Activated naive CD8-positive, alpha-beta T cell treated with anti-CD3 and anti-CD28 coated beads, Interleukin-2, amount 10 ng/mL, durations not matched to agents 7 days and 5 days (primary cell): ENCODE results near the gene KIF1A. TPM values are rescaled to one million over a fixed set of nuclear protein-coding genes. Genes with fewer than 3 reads are reported as not detected.
A peak's percentile ranks its signal among the peaks of the same experiment; 100 is the strongest.

Source experiments
- ATAC-seq: fragments of 150-1000 bp; cut with Tn5 transposase; one replicate; pipeline ENCODE4 v1.10.0; 2021; ENCODE audit warnings: low read depth, moderate library complexity
- POLR2A ChIA-PET: fragments of 350-600 bp; sonication (Branson Sonifier 250); formaldehyde crosslinking; loops from one replicate; lab custom pipeline; 2021; ENCODE audit warnings: antibody characterized with exemption; lab: Charles Lee
- DNase-seq: peaks from one replicate; pipeline ENCODE4 v3.0.0; 2021
- H3K27ac Mint-ChIP-seq: one replicate; pipeline ENCODE4 v1.8.0; 2022; ENCODE audit warnings: mild to moderate bottlenecking, mixed read lengths
- H3K27me3 Mint-ChIP-seq: one replicate; pipeline ENCODE4 v1.8.0; 2022; ENCODE audit warnings: mild to moderate bottlenecking, moderate library complexity, mixed read lengths
- H3K36me3 Mint-ChIP-seq: one replicate; pipeline ENCODE4 v1.8.0; 2021; ENCODE audit warnings: mild to moderate bottlenecking, mixed read lengths
- H3K4me1 Mint-ChIP-seq: one replicate; pipeline ENCODE4 v1.8.0; 2021; ENCODE audit warnings: mixed read lengths
- H3K4me3 Mint-ChIP-seq: one replicate; pipeline ENCODE4 v1.8.0; 2022; ENCODE audit warnings: mild to moderate bottlenecking, moderate library complexity, mixed read lengths
- H3K9me3 Mint-ChIP-seq: one replicate; pipeline ENCODE4 v1.8.0; 2021; ENCODE audit warnings: mixed read lengths
- total RNA-seq, 2 experiments: library from RNA; stranded (reverse); gene quantifications; one replicate each; pipeline ENCODE4 v1.2.3, GENCODE V29; 2021

The KIF1A gene
- total RNA-seq, 2 experiments from 2014 or later: 2.0 to 2.3 TPM

- H3K9me3 Mint-ChIP-seq: no peaks in the 10 kb centered on the region
- ATAC-seq (no peak), DNase-seq (no peak)
- H3K27ac Mint-ChIP-seq: no peak overlapping the region
- POLR2A ChIA-PET: no interaction called here
- H3K4me3 Mint-ChIP-seq: no peak overlapping the region
- no peaks in the 10 kb centered on the region for H3K36me3 Mint-ChIP-seq
- peaks cover under 1% of the 10 kb centered on the region for H3K4me1 Mint-ChIP-seq
- no peaks in the 10 kb centered on the region for H3K27me3 Mint-ChIP-seq
Measured at GRCh38 chr2:240836781-240837467, 16.9 kb upstream of the KIF1A start.

GRCh38 chr2:240835528-240835927 is 15.5 kb upstream of the KIF1A start:
- no peak overlapping the region for H3K27ac Mint-ChIP-seq
- DNase-seq: no peak

GRCh38 chr2:240834377-240834975 is 14.5 kb upstream of the KIF1A start:
- POLR2A ChIA-PET: no interaction called here
- no peaks in the 10 kb centered on the region for H3K36me3 Mint-ChIP-seq
- H3K27me3 Mint-ChIP-seq: peaks cover 17% of the 10 kb centered on the region
- no peak overlapping the region for H3K4me3 Mint-ChIP-seq
- H3K27ac Mint-ChIP-seq: no peak overlapping the region
- H3K4me1 Mint-ChIP-seq: peaks cover 2% of the 10 kb centered on the region
- H3K9me3 Mint-ChIP-seq: no peaks in the 10 kb centered on the region
- ATAC-seq: no peak
- DNase-seq: no peak

More at GRCh38 chr2:240835528-240835927, 15.5 kb upstream of the KIF1A start:
- POLR2A ChIA-PET: no interaction called here
- Mint-ChIP-seq H3K4me3 (no peak overlapping the region), H3K4me1 (peaks cover 2% of the 10 kb centered on the region), H3K27me3 (peaks cover 7% of the 10 kb centered on the region), H3K36me3 (no peaks in the 10 kb centered on the region), H3K9me3 (no peaks in the 10 kb centered on the region)
- ATAC-seq: no peak

GRCh38 chr2:240833724-240834285 is 13.8 kb upstream of the KIF1A start:
- POLR2A ChIA-PET: no interaction called here
- no peak overlapping the region for H3K27ac Mint-ChIP-seq

GRCh38 chr2:240832921-240833494 is 13.0 kb upstream of the KIF1A start:
- Mint-ChIP-seq H3K9me3 (no peaks in the 10 kb centered on the region), H3K4me1 (peaks cover 2% of the 10 kb centered on the region), H3K36me3 (no peaks in the 10 kb centered on the region), H3K27me3 (peaks cover 21% of the 10 kb centered on the region), H3K4me3 (no peak overlapping the region), H3K27ac (no peak overlapping the region)
- POLR2A ChIA-PET: interaction anchor here (1.0 kb wide), 1 partner anchor 272 kb away, joined by 3 read pairs; no protein-coding TSS in a partner anchor
- no peak for ATAC-seq
- no peak for DNase-seq

More at GRCh38 chr2:240833724-240834285, 13.8 kb upstream of the KIF1A start:
- H3K27me3 Mint-ChIP-seq: peaks cover 21% of the 10 kb centered on the region
- H3K9me3 Mint-ChIP-seq: no peaks in the 10 kb centered on the region
- ATAC-seq: no peak
- peaks cover 2% of the 10 kb centered on the region for H3K4me1 Mint-ChIP-seq
- H3K36me3 Mint-ChIP-seq: no peaks in the 10 kb centered on the region
- no peak overlapping the region for H3K4me3 Mint-ChIP-seq
- no peak for DNase-seq

GRCh38 chr2:240832205-240832727 is 12.2 kb upstream of the KIF1A start:
- peaks cover 2% of the 10 kb centered on the region for H3K4me1 Mint-ChIP-seq
- no peak overlapping the region for H3K4me3 Mint-ChIP-seq
- no peaks in the 10 kb centered on the region for H3K36me3 Mint-ChIP-seq
- ATAC-seq: peak; percentile 91
- H3K9me3 Mint-ChIP-seq: no peaks in the 10 kb centered on the region
- DNase-seq: peak; percentile 99
- H3K27ac Mint-ChIP-seq: no peak overlapping the region
- H3K27me3 Mint-ChIP-seq: peaks cover 25% of the 10 kb centered on the region
- POLR2A ChIA-PET: interaction anchor here (1.0 kb wide), 1 partner anchor 272 kb away, joined by 3 read pairs; no protein-coding TSS in a partner anchor

GRCh38 chr2:240831594-240832204 is 11.7 kb upstream of the KIF1A start:
- Mint-ChIP-seq H3K9me3 (no peaks in the 10 kb centered on the region), H3K36me3 (no peaks in the 10 kb centered on the region), H3K4me1 (peaks cover 2% of the 10 kb centered on the region), H3K27me3 (peaks cover 30% of the 10 kb centered on the region), H3K4me3 (peak overlapping the region; percentile 70), H3K27ac (no peak overlapping the region)
- DNase-seq (no peak), ATAC-seq (no peak)
- POLR2A ChIA-PET: interaction anchor here (1.0 kb wide), 1 partner anchor 271 kb away, joined by 3 read pairs; no protein-coding TSS in a partner anchor

- no peak for ATAC-seq
- Mint-ChIP-seq H3K4me3 (no peak overlapping the region), H3K27ac (no peak overlapping the region), H3K27me3 (peaks cover 72% of the 10 kb centered on the region), H3K4me1 (peaks cover 5% of the 10 kb centered on the region), H3K9me3 (no peaks in the 10 kb centered on the region), H3K36me3 (no peaks in the 10 kb centered on the region)
- DNase-seq: no peak
- POLR2A ChIA-PET: no interaction called here
Measured at GRCh38 chr2:240825476-240825875, 5.5 kb upstream of the KIF1A start.

- no peak for DNase-seq
- ATAC-seq: no peak
- Mint-ChIP-seq H3K36me3 (no peaks in the 10 kb centered on the region), H3K9me3 (no peaks in the 10 kb centered on the region), H3K27ac (no peak overlapping the region), H3K27me3 (peaks cover 59% of the 10 kb centered on the region), H3K4me3 (no peak overlapping the region), H3K4me1 (peaks cover 5% of the 10 kb centered on the region)
- POLR2A ChIA-PET: no interaction called here
Measured at GRCh38 chr2:240823449-240824336, 3.7 kb upstream of the KIF1A start.

GRCh38 chr2:240822280-240822847 is 2.3 kb upstream of the KIF1A start:
- Mint-ChIP-seq H3K27me3 (peaks cover 62% of the 10 kb centered on the region), H3K4me3 (no peak overlapping the region), H3K27ac (no peak overlapping the region), H3K36me3 (no peaks in the 10 kb centered on the region), H3K9me3 (no peaks in the 10 kb centered on the region), H3K4me1 (peaks cover 5% of the 10 kb centered on the region)
- DNase-seq (no peak), ATAC-seq (no peak)
- POLR2A ChIA-PET: no interaction called here

GRCh38 chr2:240821429-240821778 is 1.4 kb upstream of the KIF1A start:
- Mint-ChIP-seq H3K36me3 (no peaks in the 10 kb centered on the region), H3K4me3 (peak overlapping the region; percentile 72), H3K27me3 (peaks cover 54% of the 10 kb centered on the region), H3K27ac (no peak overlapping the region), H3K9me3 (no peaks in the 10 kb centered on the region), H3K4me1 (peaks cover 5% of the 10 kb centered on the region)
- DNase-seq (no peak), ATAC-seq (no peak)
- POLR2A ChIA-PET: no interaction called here
